Adipose tissue (tissue), 3 donors: ENCODE data around the gene KIF5C. TPM values are rescaled to one million over a fixed set of nuclear protein-coding genes. Genes with fewer than 3 reads are reported as not detected.

Experiments
- H3K27ac ChIP-seq: one replicate; pipeline ENCODE4 v1.5.1; 2013; ENCODE audit warnings: low read depth, low read length
- WGBS, 3 donors: extraction: QIAGEN DNeasy Blood & Tissue Kit; methylation state at CpG; one replicate each; pipeline ENCODE4 v1.1.7; 2013; 5-methylcytosine and 5-hydroxymethylcytosine counted together
- polyA plus RNA-seq, 3 donors: library from polyadenylated mRNA; stranded (reverse); fragments of 200-250 nt; gene quantifications; one replicate each; pipeline ENCODE4 v1.2.3, GENCODE V29; 2013
- donor health status: healthy with polysubstance abuse.
- donor health status: Bipolar disorder and iron deficiency.
- donor health status: healthy.

KIF5C gene
- polyA plus RNA-seq, 3 donors: 0.51 to 1.7 (median 1.2) TPM

- WGBS, 3 donors: 52 to 72% (median 69%) methylated on average over 1 of the region's 1 CpG
- H3K27ac ChIP-seq: no peak overlapping the region
These were observed 167.9 kb downstream of the KIF5C start for GRCh38 chr2:149042881-149043280.

- H3K27ac ChIP-seq: no peak overlapping the region
- WGBS, 3 donors: 52 to 90% (median 59%) methylated on average over 1 of the region's 1 CpG
These were observed 169.5 kb downstream of the KIF5C start for GRCh38 chr2:149044500-149044899.

- H3K27ac ChIP-seq: no peak overlapping the region
- WGBS, 3 donors: 88 to 98% (median 94%) methylated on average over 2 of the region's 2 CpGs
These were observed 172.1 kb downstream of the KIF5C start for GRCh38 chr2:149047118-149047517.

- no peak overlapping the region for H3K27ac ChIP-seq
- WGBS, 3 donors: 90 to 96% (median 90%) methylated on average over 2 of the region's 2 CpGs
These were observed 174.1 kb downstream of the KIF5C start for GRCh38 chr2:149049142-149049541.

GRCh38 chr2:149050188-149050587 is 175.2 kb downstream of the KIF5C start:
- H3K27ac ChIP-seq: no peak overlapping the region
- 47 to 84% (median 60%) methylated on average over 6 of the region's 6 CpGs for WGBS, 3 donors

GRCh38 chr2:149055751-149056150 is 180.7 kb downstream of the KIF5C start:
- 40 to 94% (median 76%) methylated on average over 1 of the region's 1 CpG for WGBS, 3 donors
- no peak overlapping the region for H3K27ac ChIP-seq

GRCh38 chr2:149056541-149057255 is 181.7 kb downstream of the KIF5C start:
- H3K27ac ChIP-seq: no peak overlapping the region
- 79 to 87% (median 83%) methylated on average over 6 of the region's 6 CpGs for WGBS, 3 donors

GRCh38 chr2:149057401-149057800 is 182.4 kb downstream of the KIF5C start:
- no peak overlapping the region for H3K27ac ChIP-seq
- WGBS, 3 donors: 28 to 62% (median 39%) methylated on average over 5 of the region's 5 CpGs

- 83 to 97% (median 86%) methylated on average over 5 of the region's 5 CpGs for WGBS, 3 donors
These were observed 183.9 kb downstream of the KIF5C start for GRCh38 chr2:149058936-149059335.

GRCh38 chr2:149059822-149060221 is 184.8 kb downstream of the KIF5C start:
- WGBS, 3 donors: 83 to 97% (median 94%) methylated on average over 1 of the region's 1 CpG

More at GRCh38 chr2:149058936-149059335, 183.9 kb downstream of the KIF5C start:
- no peak overlapping the region for H3K27ac ChIP-seq

GRCh38 chr2:149061133-149061745 is 186.2 kb downstream of the KIF5C start:
- H3K27ac ChIP-seq: no peak overlapping the region
- 73 to 82% (median 76%) methylated on average over 2 of the region's 2 CpGs for WGBS, 3 donors

More at GRCh38 chr2:149059822-149060221, 184.8 kb downstream of the KIF5C start:
- H3K27ac ChIP-seq: no peak overlapping the region

GRCh38 chr2:149062531-149062930 is 187.5 kb downstream of the KIF5C start:
- 74 to 79% (median 79%) methylated on average over 3 of the region's 3 CpGs for WGBS, 3 donors
- H3K27ac ChIP-seq: no peak overlapping the region

- H3K27ac ChIP-seq: no peak overlapping the region
- WGBS, 3 donors: 86 to 96% (median 89%) methylated on average over 4 of the region's 4 CpGs
These were observed 188.2 kb downstream of the KIF5C start for GRCh38 chr2:149063177-149063576.

GRCh38 chr2:149064365-149064841 is 189.4 kb downstream of the KIF5C start:
- 20 to 49% (median 45%) methylated on average over 3 of the region's 3 CpGs for WGBS, 3 donors

GRCh38 chr2:149064856-149065630 is 190.0 kb downstream of the KIF5C start:
- H3K27ac ChIP-seq: no peak overlapping the region
- WGBS, 3 donors: 70 to 75% (median 73%) methylated on average over 5 of the region's 5 CpGs

More at GRCh38 chr2:149064365-149064841, 189.4 kb downstream of the KIF5C start:
- no peak overlapping the region for H3K27ac ChIP-seq

GRCh38 chr2:149068225-149068995 is 193.4 kb downstream of the KIF5C start:
- WGBS, 3 donors: 72 to 93% (median 85%) methylated on average over 6 of the region's 6 CpGs
- no peak overlapping the region for H3K27ac ChIP-seq

- WGBS, 3 donors: 46 to 67% (median 53%) methylated on average over 5 of the region's 5 CpGs
These were observed 194.2 kb downstream of the KIF5C start for GRCh38 chr2:149068996-149069888.

More at GRCh38 chr2:149068996-149069888, 194.2 kb downstream of the KIF5C start:
- no peak overlapping the region for H3K27ac ChIP-seq
